Measurements from ENCODE around the gene BRINP3.

BRINP3 gene

GRCh38 chr1:190193508-190194115 is 284.1 kb downstream of the BRINP3 start:
- in situ Hi-C loops (cut with MboI; ENCODE audit: low sequenced_read_pairs): no loop called here

GRCh38 chr1:190192627-190193026 is 285.0 kb downstream of the BRINP3 start:
- in situ Hi-C loops (cut with MboI; ENCODE audit: low sequenced_read_pairs): no loop called here

GRCh38 chr1:190183588-190183987 is 294.1 kb downstream of the BRINP3 start:
- in situ Hi-C loops (cut with MboI; ENCODE audit: low sequenced_read_pairs): no loop called here

- in situ Hi-C loops (cut with MboI; ENCODE audit: low sequenced_read_pairs): no loop called here
These were observed 297.8 kb downstream of the BRINP3 start for GRCh38 chr1:190179817-190180216.

GRCh38 chr1:190178827-190179226 is 298.8 kb downstream of the BRINP3 start:
- in situ Hi-C loops (cut with MboI; ENCODE audit: low sequenced_read_pairs): no loop called here

GRCh38 chr1:190177555-190177954 is 300.1 kb downstream of the BRINP3 start:
- in situ Hi-C loops (cut with MboI; ENCODE audit: low sequenced_read_pairs): no loop called here

- in situ Hi-C loops (cut with MboI; ENCODE audit: low sequenced_read_pairs): no loop called here
These were observed 300.9 kb downstream of the BRINP3 start for GRCh38 chr1:190176776-190177175.

- in situ Hi-C loops (cut with MboI; ENCODE audit: low sequenced_read_pairs): no loop called here
These were observed 302.3 kb downstream of the BRINP3 start for GRCh38 chr1:190175320-190175719.

- in situ Hi-C loops (cut with MboI; ENCODE audit: low sequenced_read_pairs): no loop called here
These were observed 304.8 kb downstream of the BRINP3 start for GRCh38 chr1:190172651-190173430.

GRCh38 chr1:190170321-190170720 is 307.3 kb downstream of the BRINP3 start:
- in situ Hi-C loops (cut with MboI; ENCODE audit: low sequenced_read_pairs): no loop called here

GRCh38 chr1:190169311-190170067 is 308.2 kb downstream of the BRINP3 start:
- in situ Hi-C loops (cut with MboI; ENCODE audit: low sequenced_read_pairs): no loop called here

- in situ Hi-C loops (cut with MboI; ENCODE audit: low sequenced_read_pairs): no loop called here
These were observed 308.8 kb downstream of the BRINP3 start for GRCh38 chr1:190168893-190169280.

- in situ Hi-C loops (cut with MboI; ENCODE audit: low sequenced_read_pairs): no loop called here
These were observed 309.4 kb downstream of the BRINP3 start for GRCh38 chr1:190168116-190168892.

GRCh38 chr1:190159146-190159545 is 318.5 kb downstream of the BRINP3 start:
- in situ Hi-C loops (cut with MboI; ENCODE audit: low sequenced_read_pairs): no loop called here

GRCh38 chr1:190154744-190155143 is 322.9 kb downstream of the BRINP3 start:
- in situ Hi-C loops (cut with MboI; ENCODE audit: low sequenced_read_pairs): no loop called here

GRCh38 chr1:190147616-190148015 is 330.0 kb downstream of the BRINP3 start:
- in situ Hi-C loops (cut with MboI; ENCODE audit: low sequenced_read_pairs): no loop called here

GRCh38 chr1:190144650-190145049 is 333.0 kb downstream of the BRINP3 start:
- in situ Hi-C loops (cut with MboI; ENCODE audit: low sequenced_read_pairs): no loop called here

GRCh38 chr1:190140644-190141043 is 337.0 kb downstream of the BRINP3 start:
- in situ Hi-C loops (cut with MboI; ENCODE audit: low sequenced_read_pairs): no loop called here

GRCh38 chr1:190138702-190139101 is 339.0 kb downstream of the BRINP3 start:
- in situ Hi-C loops (cut with MboI; ENCODE audit: low sequenced_read_pairs): no loop called here

- in situ Hi-C loops (cut with MboI; ENCODE audit: low sequenced_read_pairs): no loop called here
These were observed 339.4 kb downstream of the BRINP3 start for GRCh38 chr1:190138266-190138665.

GRCh38 chr1:190129366-190129765 is 348.3 kb downstream of the BRINP3 start:
- in situ Hi-C loops (cut with MboI; ENCODE audit: low sequenced_read_pairs): no loop called here
